ENCODE results near the gene RNF43. TPM values are rescaled to one million over a fixed set of nuclear protein-coding genes. Genes with fewer than 3 reads are reported as not detected.
A peak's percentile ranks its signal among the peaks of the same experiment; 100 is the strongest.
"Not testable (repeated sequence)": the region's sequence is repeated elsewhere in the genome, so short reads cannot be mapped to it uniquely, and the experiment has no call there.

RNF43 gene
- total RNA-seq, 3 donors from 2014 or later: 8.5 to 19.0 TPM; not detected in 1

DNA sequence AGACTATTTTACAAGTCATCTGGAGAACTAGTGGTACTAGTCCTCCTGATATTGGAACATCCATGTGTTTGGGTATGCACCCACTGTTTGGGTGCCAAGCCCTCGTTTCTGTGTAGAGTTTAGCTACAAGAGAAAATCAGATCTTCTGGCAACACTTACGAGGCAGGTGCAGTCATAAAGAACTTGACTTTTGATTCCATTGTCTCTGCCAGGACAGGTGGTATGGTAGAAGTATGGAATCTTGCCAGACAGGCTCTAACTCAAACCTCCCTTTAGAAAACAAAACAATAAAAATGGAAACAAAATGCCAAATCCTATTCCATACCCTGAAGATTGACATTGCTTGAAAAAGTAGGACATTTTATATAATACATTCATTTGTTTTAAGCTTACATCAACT lies 16.0 kb downstream of the RNF43 start:
- Histone ChIP-seq H3K36me3 (no peaks in the 10 kb centered on the region), H3K4me1 (no peaks in the 10 kb centered on the region), H3K4me3 (no peak overlapping the region), H3K27me3 (no peaks in the 10 kb centered on the region), H3K9me3 (no peaks in the 10 kb centered on the region), H3K27ac (peak overlapping the region; percentile 15 to 79)
- intact Hi-C loops (cut with DNase I; ENCODE audit: low total_unique reads): no loop called here
- TF ChIP-seq, protein P1, sequence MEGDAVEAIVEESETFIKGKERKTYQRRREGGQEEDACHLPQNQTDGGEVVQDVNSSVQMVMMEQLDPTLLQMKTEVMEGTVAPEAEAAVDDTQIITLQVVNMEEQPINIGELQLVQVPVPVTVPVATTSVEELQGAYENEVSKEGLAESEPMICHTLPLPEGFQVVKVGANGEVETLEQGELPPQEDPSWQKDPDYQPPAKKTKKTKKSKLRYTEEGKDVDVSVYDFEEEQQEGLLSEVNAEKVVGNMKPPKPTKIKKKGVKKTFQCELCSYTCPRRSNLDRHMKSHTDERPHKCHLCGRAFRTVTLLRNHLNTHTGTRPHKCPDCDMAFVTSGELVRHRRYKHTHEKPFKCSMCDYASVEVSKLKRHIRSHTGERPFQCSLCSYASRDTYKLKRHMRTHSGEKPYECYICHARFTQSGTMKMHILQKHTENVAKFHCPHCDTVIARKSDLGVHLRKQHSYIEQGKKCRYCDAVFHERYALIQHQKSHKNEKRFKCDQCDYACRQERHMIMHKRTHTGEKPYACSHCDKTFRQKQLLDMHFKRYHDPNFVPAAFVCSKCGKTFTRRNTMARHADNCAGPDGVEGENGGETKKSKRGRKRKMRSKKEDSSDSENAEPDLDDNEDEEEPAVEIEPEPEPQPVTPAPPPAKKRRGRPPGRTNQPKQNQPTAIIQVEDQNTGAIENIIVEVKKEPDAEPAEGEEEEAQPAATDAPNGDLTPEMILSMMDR (IDR thresholded peaks at IDR 0.05): no peak
- no peak for TF ChIP-seq POLR2AphosphoS5 (IDR thresholded peaks at IDR 0.05)
- DNase-seq (ENCODE audit: low spot score in 2 of 2): no peak

DNA sequence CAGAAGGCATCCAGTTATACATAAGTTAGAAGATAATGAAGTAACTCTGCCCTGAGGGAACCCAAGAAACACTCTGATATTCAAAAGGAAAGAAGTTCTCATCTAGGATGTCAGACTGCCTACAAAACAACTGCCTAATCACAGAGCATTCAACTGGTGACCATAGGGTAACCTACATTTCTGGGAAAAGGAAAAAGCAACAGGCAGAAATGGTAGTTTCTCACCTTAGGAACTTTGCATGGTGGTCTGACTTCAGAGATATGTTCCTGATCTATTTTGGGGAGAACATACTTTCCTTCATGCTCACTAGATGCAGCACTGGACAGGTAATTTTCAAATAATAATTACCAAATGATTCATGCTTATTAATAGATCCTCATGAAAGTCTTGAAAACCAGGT lies 16.5 kb downstream of the RNF43 start:
- no peak for DNase-seq (ENCODE audit: low spot score in 2 of 2)
- H3K27ac ChIP-seq: peak overlapping the region in 1 of 2 donors; percentile 15
- H3K36me3 ChIP-seq: no peaks in the 10 kb centered on the region
- intact Hi-C loops (cut with DNase I; ENCODE audit: low total_unique reads): no loop called here
- H3K4me3 ChIP-seq: no peak overlapping the region
- no peaks in the 10 kb centered on the region for H3K4me1 ChIP-seq
- no peaks in the 10 kb centered on the region for H3K27me3 ChIP-seq
- H3K9me3 ChIP-seq: no peaks in the 10 kb centered on the region
- TF ChIP-seq, protein P1 (IDR thresholded peaks at IDR 0.05): no peak
- TF ChIP-seq POLR2AphosphoS5 (IDR thresholded peaks at IDR 0.05) (no peak), POLR2A (IDR thresholded peaks at IDR 0.05) (no peak)

DNA sequence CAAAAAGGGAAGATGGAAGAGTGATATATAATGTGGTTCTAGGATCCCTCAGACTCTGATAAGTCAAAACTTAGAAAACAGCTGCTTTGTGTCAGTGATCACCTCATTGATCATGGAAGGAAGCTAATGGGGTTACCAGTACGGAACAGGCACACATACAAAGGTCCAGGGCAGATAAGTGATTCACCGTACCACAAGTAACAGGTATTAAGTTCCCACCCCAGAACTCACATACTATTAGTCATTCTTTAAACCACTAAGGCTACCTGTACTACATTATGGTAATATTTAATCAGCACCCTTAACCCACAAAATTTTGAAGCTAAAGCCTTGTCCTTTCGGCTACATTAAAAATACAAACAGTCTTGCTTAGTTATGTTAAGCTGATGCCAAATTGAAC lies 17.4 kb downstream of the RNF43 start:
- Histone ChIP-seq H3K36me3 (no peaks in the 10 kb centered on the region), H3K4me3 (no peak overlapping the region), H3K27me3 (no peaks in the 10 kb centered on the region), H3K9me3 (no peaks in the 10 kb centered on the region), H3K27ac (no peak overlapping the region), H3K4me1 (no peaks in the 10 kb centered on the region)
- intact Hi-C loops (cut with DNase I; ENCODE audit: low total_unique reads): no loop called here
- TF ChIP-seq POLR2A (IDR thresholded peaks at IDR 0.05) (no peak), POLR2AphosphoS5 (IDR thresholded peaks at IDR 0.05) (no peak)
- TF ChIP-seq, protein P1 (IDR thresholded peaks at IDR 0.05): no peak
- no peak for DNase-seq (ENCODE audit: low spot score in 2 of 2)

DNA sequence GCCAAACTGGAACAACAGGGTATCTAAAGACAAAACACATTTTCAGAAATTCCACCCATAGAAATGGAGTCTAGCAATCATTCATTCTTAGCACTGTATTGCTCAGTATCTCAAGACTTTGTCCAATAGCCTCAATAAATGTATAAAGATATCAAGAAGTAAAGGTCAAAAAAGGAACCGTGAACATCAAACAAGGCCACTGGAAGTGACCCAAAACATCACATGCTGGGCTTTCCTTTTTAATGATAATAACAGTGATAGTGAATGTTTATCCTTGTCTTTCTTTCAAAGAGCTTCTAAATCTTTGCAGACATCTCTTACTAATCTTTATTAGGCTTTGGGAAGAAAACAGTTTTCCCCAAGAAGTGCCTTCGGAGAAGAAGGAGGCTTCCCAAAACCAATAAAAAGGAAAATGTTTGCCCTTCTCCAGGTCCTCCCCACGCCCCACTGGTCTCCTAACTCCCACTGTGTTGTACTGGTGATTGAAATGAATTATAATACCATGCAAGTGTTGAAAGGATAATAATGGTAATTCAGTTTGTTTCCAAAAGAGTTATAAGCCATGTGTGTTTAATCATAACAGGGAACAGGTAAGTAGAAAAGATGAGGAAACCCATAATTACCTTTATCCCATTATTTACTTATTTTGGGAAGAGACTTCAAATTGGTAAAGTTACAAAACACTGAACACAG lies 18.6 kb downstream of the RNF43 start:
- H3K27ac ChIP-seq: no peak overlapping the region
- H3K36me3 ChIP-seq: no peaks in the 10 kb centered on the region
- DNase-seq (ENCODE audit: low spot score in 2 of 2): no peak
- TF ChIP-seq, protein P1 (IDR thresholded peaks at IDR 0.05): no peak
- TF ChIP-seq POLR2A (IDR thresholded peaks at IDR 0.05) (no peak), POLR2AphosphoS5 (IDR thresholded peaks at IDR 0.05) (no peak)
- H3K4me3 ChIP-seq: no peak overlapping the region
- intact Hi-C loops (cut with DNase I; ENCODE audit: low total_unique reads): no loop called here
- no peaks in the 10 kb centered on the region for H3K27me3 ChIP-seq
- H3K4me1 ChIP-seq: no peaks in the 10 kb centered on the region
- H3K9me3 ChIP-seq: no peaks in the 10 kb centered on the region

DNA sequence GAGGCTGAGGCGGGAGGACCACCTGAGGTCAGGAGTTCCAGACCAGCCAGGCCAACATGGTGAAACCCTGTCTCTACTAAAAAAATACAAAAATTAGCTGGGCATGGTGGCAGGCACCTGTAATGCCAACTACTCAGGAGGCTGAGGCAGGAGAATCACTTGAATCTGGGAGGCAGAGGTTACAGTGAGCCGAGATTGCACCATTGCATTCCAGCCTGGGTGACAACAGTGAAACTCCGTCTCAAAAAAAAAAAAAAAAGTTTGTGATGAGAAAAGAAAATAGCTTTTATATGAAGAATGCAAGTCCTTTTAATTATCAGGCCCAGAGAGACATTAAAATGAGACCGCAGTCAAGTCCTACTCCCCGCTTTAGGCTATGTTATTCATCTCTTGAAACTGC lies 19.9 kb downstream of the RNF43 start:
- H3K36me3 ChIP-seq; H3K27me3 ChIP-seq; intact Hi-C loops (cut with DNase I; ENCODE audit: low total_unique reads); H3K9me3 ChIP-seq; H3K4me3 ChIP-seq; H3K27ac ChIP-seq; DNase-seq (ENCODE audit: low spot score in 2 of 2); H3K4me1 ChIP-seq: not testable (repeated sequence)

DNA sequence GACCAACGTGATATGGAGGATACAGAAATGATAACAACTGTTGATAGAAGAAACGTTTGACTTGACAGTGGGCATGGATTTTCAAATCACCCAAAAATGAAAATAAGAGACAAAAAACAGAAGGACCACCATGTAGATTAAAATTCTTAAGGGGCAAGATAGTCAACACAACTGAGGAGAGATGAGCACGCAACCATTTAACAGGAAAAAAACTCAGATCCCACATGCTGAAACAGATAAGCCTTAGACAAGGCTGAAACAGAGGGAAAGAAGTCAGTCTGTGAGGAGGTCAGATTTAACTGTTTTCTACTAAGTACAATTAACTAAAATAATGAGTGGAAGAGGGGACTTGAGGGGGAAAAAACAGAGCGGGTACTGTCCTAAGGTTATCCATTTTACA lies 21.2 kb downstream of the RNF43 start:
- Histone ChIP-seq H3K27ac (no peak overlapping the region), H3K4me3 (no peak overlapping the region), H3K27me3 (no peaks in the 10 kb centered on the region), H3K4me1 (no peaks in the 10 kb centered on the region), H3K36me3 (no peaks in the 10 kb centered on the region), H3K9me3 (no peaks in the 10 kb centered on the region)
- no peak for DNase-seq (ENCODE audit: low spot score in 2 of 2)
- TF ChIP-seq POLR2AphosphoS5 (IDR thresholded peaks at IDR 0.05): no peak
- TF ChIP-seq, protein P1 (IDR thresholded peaks at IDR 0.05): no peak
- TF ChIP-seq POLR2A (IDR thresholded peaks at IDR 0.05): no peak
- intact Hi-C loops (cut with DNase I; ENCODE audit: low total_unique reads): no loop called here
